Measurements from ENCODE around the gene CLRN1.

DNA sequence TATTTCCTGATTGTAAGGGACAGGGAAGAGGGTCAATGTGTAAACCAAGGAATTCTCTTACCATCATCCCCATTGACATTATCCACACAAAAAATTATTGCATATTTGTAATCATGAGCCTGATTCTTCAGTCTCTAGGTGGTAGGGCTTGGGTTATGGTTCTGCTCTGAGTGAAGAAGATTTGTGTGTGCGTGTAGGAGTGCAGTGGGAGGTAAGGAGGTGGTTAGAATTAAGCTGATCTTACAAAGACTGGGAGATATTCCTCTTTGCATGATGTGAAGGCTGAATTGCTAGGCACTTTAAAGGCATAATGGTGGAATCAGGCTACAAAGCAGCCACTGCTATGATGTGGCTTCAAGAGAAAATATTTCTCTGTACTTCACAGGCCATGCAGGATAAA, 44.3 kb downstream of the CLRN1 start:
- TF ChIP-seq ZNF746 (CRISPR knock-in tag; IDR thresholded peaks at IDR 0.05): no peak
- TF ChIP-seq MAX (IDR thresholded peaks at IDR 0.05): no peak
- no peak for TF ChIP-seq ZNF782 (CRISPR knock-in tag; IDR thresholded peaks at IDR 0.05; ENCODE audit: borderline replicate concordance)
- no peak for TF ChIP-seq ZSCAN29 (CRISPR knock-in tag; conservative IDR thresholded peaks at IDR 0.05)
- TF ChIP-seq, protein P1, sequence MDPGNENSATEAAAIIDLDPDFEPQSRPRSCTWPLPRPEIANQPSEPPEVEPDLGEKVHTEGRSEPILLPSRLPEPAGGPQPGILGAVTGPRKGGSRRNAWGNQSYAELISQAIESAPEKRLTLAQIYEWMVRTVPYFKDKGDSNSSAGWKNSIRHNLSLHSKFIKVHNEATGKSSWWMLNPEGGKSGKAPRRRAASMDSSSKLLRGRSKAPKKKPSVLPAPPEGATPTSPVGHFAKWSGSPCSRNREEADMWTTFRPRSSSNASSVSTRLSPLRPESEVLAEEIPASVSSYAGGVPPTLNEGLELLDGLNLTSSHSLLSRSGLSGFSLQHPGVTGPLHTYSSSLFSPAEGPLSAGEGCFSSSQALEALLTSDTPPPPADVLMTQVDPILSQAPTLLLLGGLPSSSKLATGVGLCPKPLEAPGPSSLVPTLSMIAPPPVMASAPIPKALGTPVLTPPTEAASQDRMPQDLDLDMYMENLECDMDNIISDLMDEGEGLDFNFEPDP (CRISPR knock-in tag; conservative IDR thresholded peaks at IDR 0.05): no peak
- no peak for TF ChIP-seq GABPB1 (CRISPR knock-in tag; IDR thresholded peaks at IDR 0.05)
- TF ChIP-seq PHF8 (CRISPR knock-in tag; IDR thresholded peaks at IDR 0.05): no peak
- TF ChIP-seq MAZ (IDR thresholded peaks at IDR 0.05; ENCODE audit: borderline replicate concordance, low read depth, low read length): no peak
- no peak for TF ChIP-seq MAZ (CRISPR knock-in tag; IDR thresholded peaks at IDR 0.05; ENCODE audit: low read depth)
- TF ChIP-seq MXI1 (IDR thresholded peaks at IDR 0.05; ENCODE audit: borderline replicate concordance, low read depth, low read length): no peak
- no peak for TF ChIP-seq ZNF136 (CRISPR knock-in tag; IDR thresholded peaks at IDR 0.05; ENCODE audit: low read depth)
- TF ChIP-seq, protein P2, sequence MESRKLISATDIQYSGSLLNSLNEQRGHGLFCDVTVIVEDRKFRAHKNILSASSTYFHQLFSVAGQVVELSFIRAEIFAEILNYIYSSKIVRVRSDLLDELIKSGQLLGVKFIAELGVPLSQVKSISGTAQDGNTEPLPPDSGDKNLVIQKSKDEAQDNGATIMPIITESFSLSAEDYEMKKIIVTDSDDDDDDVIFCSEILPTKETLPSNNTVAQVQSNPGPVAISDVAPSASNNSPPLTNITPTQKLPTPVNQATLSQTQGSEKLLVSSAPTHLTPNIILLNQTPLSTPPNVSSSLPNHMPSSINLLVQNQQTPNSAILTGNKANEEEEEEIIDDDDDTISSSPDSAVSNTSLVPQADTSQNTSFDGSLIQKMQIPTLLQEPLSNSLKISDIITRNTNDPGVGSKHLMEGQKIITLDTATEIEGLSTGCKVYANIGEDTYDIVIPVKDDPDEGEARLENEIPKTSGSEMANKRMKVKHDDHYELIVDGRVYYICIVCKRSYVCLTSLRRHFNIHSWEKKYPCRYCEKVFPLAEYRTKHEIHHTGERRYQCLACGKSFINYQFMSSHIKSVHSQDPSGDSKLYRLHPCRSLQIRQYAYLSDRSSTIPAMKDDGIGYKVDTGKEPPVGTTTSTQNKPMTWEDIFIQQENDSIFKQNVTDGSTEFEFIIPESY (CRISPR knock-in tag; IDR thresholded peaks at IDR 0.05): no peak

Measured in HepG2 (cell line).